GM19438 (cell line): ENCODE measurements around the gene PLCL2.
"Not testable (repeated sequence)": the region's sequence is repeated elsewhere in the genome, so short reads cannot be mapped to it uniquely, and the experiment has no call there.

Experiments
- ATAC-seq: cut with Tn5 transposase; IDR thresholded peaks from one replicate; pipeline ENCODE4 v1.9.1; 2021; ENCODE audit warnings: low read depth; ENCODE audit not compliant: unreplicated experiment

PLCL2 gene

GRCh38 chr3:17103579-17103978 lies 218.8 kb downstream of the PLCL2 start:
- no peak for ATAC-seq

GRCh38 chr3:17106801-17107200 lies 222.0 kb downstream of the PLCL2 start:
- not testable (repeated sequence) for ATAC-seq

GRCh38 chr3:17110660-17111396 lies 226.1 kb downstream of the PLCL2 start:
- ATAC-seq, result no peak

GRCh38 chr3:17111586-17111985 lies 226.8 kb downstream of the PLCL2 start:
- no peak for ATAC-seq

- ATAC-seq, result no peak
Measured at GRCh38 chr3:17115186-17115585, 230.4 kb downstream of the PLCL2 start.

GRCh38 chr3:17116007-17116600 lies 231.3 kb downstream of the PLCL2 start:
- ATAC-seq, result no peak

GRCh38 chr3:17118771-17119170 lies 234.0 kb downstream of the PLCL2 start:
- ATAC-seq, result no peak

- ATAC-seq, result no peak
Measured at GRCh38 chr3:17119201-17120072, 234.7 kb downstream of the PLCL2 start.

GRCh38 chr3:17120115-17120514 lies 235.4 kb downstream of the PLCL2 start:
- ATAC-seq, result no peak

GRCh38 chr3:17121336-17121735 lies 236.6 kb downstream of the PLCL2 start:
- no peak for ATAC-seq

- ATAC-seq, result no peak
Measured at GRCh38 chr3:17122758-17123157, 238.0 kb downstream of the PLCL2 start.

GRCh38 chr3:17125738-17126442 lies 241.1 kb downstream of the PLCL2 start:
- ATAC-seq, result no peak

GRCh38 chr3:17128671-17129070 lies 243.9 kb downstream of the PLCL2 start:
- ATAC-seq, result not testable (repeated sequence)

- ATAC-seq, result no peak
Measured at GRCh38 chr3:17129556-17129955, 244.8 kb downstream of the PLCL2 start.

- no peak for ATAC-seq
Measured at GRCh38 chr3:17130956-17131355, 246.2 kb downstream of the PLCL2 start.

- ATAC-seq, result no peak
Measured at GRCh38 chr3:17132286-17133115, 247.7 kb downstream of the PLCL2 start.

- no peak for ATAC-seq
Measured at GRCh38 chr3:17133632-17134545, 249.1 kb downstream of the PLCL2 start.

- no peak for ATAC-seq
Measured at GRCh38 chr3:17135696-17136095, 250.9 kb downstream of the PLCL2 start.
